ENCODE data around the gene ZBTB20. TPM values are rescaled to one million over a fixed set of nuclear protein-coding genes. Genes with fewer than 3 reads are reported as not detected.

ZBTB20 gene
- total and polyA plus RNA-seq, 2 donors from 2014 or later, result 0.99 to 142 TPM

- H3K27me3 ChIP-seq (ENCODE audit: control insufficient read depth, insufficient read depth, low read length), result no peaks in the 10 kb centered on the region
- no peaks in the 10 kb centered on the region for H3K9me3 ChIP-seq (ENCODE audit: control insufficient read depth in 2 of 3, insufficient read depth in 1 of 3, low read length in 3 of 3)
- no peak overlapping the region for H3K27ac ChIP-seq (ENCODE audit: low read depth in 2 of 2, low read length in 2 of 2)
- H3K4me1 ChIP-seq (ENCODE audit: control insufficient read depth in 2 of 3, insufficient read depth in 2 of 3, low read depth in 1 of 3, low read length in 3 of 3), result no peaks in the 10 kb centered on the region
- no peaks in the 10 kb centered on the region for H3K36me3 ChIP-seq (ENCODE audit: control insufficient read depth in 2 of 3, insufficient read depth in 3 of 3, low read length in 3 of 3)
- TF ChIP-seq, protein P1, sequence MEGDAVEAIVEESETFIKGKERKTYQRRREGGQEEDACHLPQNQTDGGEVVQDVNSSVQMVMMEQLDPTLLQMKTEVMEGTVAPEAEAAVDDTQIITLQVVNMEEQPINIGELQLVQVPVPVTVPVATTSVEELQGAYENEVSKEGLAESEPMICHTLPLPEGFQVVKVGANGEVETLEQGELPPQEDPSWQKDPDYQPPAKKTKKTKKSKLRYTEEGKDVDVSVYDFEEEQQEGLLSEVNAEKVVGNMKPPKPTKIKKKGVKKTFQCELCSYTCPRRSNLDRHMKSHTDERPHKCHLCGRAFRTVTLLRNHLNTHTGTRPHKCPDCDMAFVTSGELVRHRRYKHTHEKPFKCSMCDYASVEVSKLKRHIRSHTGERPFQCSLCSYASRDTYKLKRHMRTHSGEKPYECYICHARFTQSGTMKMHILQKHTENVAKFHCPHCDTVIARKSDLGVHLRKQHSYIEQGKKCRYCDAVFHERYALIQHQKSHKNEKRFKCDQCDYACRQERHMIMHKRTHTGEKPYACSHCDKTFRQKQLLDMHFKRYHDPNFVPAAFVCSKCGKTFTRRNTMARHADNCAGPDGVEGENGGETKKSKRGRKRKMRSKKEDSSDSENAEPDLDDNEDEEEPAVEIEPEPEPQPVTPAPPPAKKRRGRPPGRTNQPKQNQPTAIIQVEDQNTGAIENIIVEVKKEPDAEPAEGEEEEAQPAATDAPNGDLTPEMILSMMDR (IDR thresholded peaks at IDR 0.05; ENCODE audit: borderline replicate concordance, extremely low read depth, insufficient read depth), result no peak
- no peak for FAIRE-seq
- H3K9ac ChIP-seq (ENCODE audit: low read length in 3 of 3), result no peak overlapping the region
- DNase-seq, result no peak
- H3K4me3 ChIP-seq (ENCODE audit: low read length in 3 of 3), result no peak overlapping the region
- intact Hi-C loops (cut with DNase I), result no loop called here
These were observed 744.2 kb downstream of the ZBTB20 start for GRCh38 chr3:114402838-114403237.

DNA sequence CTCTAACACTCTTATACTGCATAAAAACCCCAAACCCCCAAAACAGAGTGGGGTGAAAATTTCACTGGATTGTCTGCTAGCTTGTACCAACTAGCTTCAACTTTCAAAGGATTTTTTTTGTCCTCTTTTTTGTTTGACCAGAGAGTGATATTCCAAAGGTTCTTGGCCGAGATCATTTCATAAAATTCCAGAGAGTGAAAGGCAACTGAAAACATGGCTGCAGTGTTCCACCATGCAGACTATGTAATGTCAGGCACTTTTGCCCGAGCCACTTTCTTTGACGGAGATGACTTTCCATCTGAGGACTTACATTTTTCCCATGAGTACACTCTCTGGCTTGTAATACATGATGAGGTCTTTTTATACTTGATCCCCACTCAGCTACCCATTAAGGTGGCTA, 745.7 kb downstream of the ZBTB20 start:
- TF ChIP-seq, protein P1 (IDR thresholded peaks at IDR 0.05; ENCODE audit: borderline replicate concordance, extremely low read depth, insufficient read depth), result no peak
- Histone ChIP-seq H3K9ac (ENCODE audit: low read length in 3 of 3) (no peak overlapping the region), H3K9me3 (ENCODE audit: control insufficient read depth in 2 of 3, insufficient read depth in 1 of 3, low read length in 3 of 3) (no peaks in the 10 kb centered on the region), H3K4me3 (ENCODE audit: low read length in 3 of 3) (no peak overlapping the region), H3K27ac (ENCODE audit: low read depth in 2 of 2, low read length in 2 of 2) (no peak overlapping the region), H3K27me3 (ENCODE audit: control insufficient read depth, insufficient read depth, low read length) (no peaks in the 10 kb centered on the region), H3K4me1 (ENCODE audit: control insufficient read depth in 2 of 3, insufficient read depth in 2 of 3, low read depth in 1 of 3, low read length in 3 of 3) (no peaks in the 10 kb centered on the region), H3K36me3 (ENCODE audit: control insufficient read depth in 2 of 3, insufficient read depth in 3 of 3, low read length in 3 of 3) (no peaks in the 10 kb centered on the region)
- FAIRE-seq, result no peak
- intact Hi-C loops (cut with DNase I), result no loop called here
- no peak for DNase-seq

DNA sequence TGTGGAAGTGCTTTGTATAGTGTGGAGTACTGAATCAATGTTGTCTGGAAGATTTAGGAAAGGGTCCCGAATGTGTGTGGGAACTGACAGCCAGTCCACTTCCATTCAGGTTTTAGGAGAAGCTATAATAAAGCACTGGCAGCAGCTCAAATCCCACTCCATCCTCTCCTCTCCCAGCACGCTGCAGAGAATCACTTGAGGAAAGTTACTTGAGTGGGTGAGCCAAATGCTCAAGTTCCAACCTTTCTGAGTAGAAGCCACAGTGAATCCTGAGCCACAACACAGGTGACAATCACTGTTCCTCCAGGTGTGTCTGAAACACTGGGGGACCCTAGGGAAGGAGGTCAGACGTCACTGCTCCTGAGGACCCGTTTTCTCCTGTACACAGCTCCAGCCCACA, 746.7 kb downstream of the ZBTB20 start:
- Histone ChIP-seq H3K9me3 (ENCODE audit: control insufficient read depth in 2 of 3, insufficient read depth in 1 of 3, low read length in 3 of 3) (no peaks in the 10 kb centered on the region), H3K9ac (ENCODE audit: low read length in 3 of 3) (no peak overlapping the region), H3K27me3 (ENCODE audit: control insufficient read depth, insufficient read depth, low read length) (no peaks in the 10 kb centered on the region), H3K27ac (ENCODE audit: low read depth in 2 of 2, low read length in 2 of 2) (no peak overlapping the region), H3K4me1 (ENCODE audit: control insufficient read depth in 2 of 3, insufficient read depth in 2 of 3, low read depth in 1 of 3, low read length in 3 of 3) (no peaks in the 10 kb centered on the region), H3K36me3 (ENCODE audit: control insufficient read depth in 2 of 3, insufficient read depth in 3 of 3, low read length in 3 of 3) (no peaks in the 10 kb centered on the region), H3K4me3 (ENCODE audit: low read length in 3 of 3) (no peak overlapping the region)
- DNase-seq (no peak), FAIRE-seq (no peak)
- TF ChIP-seq, protein P1 (IDR thresholded peaks at IDR 0.05; ENCODE audit: borderline replicate concordance, extremely low read depth, insufficient read depth), result no peak
- intact Hi-C loops (cut with DNase I), result no loop called here

GRCh38 chr3:114394551-114394950, 752.5 kb downstream of the ZBTB20 start:
- H3K4me1 ChIP-seq (ENCODE audit: control insufficient read depth in 2 of 3, insufficient read depth in 2 of 3, low read depth in 1 of 3, low read length in 3 of 3), result no peaks in the 10 kb centered on the region
- no peak overlapping the region for H3K27ac ChIP-seq (ENCODE audit: low read depth in 2 of 2, low read length in 2 of 2)
- FAIRE-seq, result no peak
- intact Hi-C loops (cut with DNase I), result no loop called here
- H3K9me3 ChIP-seq (ENCODE audit: control insufficient read depth in 2 of 3, insufficient read depth in 1 of 3, low read length in 3 of 3), result no peaks in the 10 kb centered on the region
- TF ChIP-seq, protein P1 (IDR thresholded peaks at IDR 0.05; ENCODE audit: borderline replicate concordance, extremely low read depth, insufficient read depth), result no peak
- no peak overlapping the region for H3K9ac ChIP-seq (ENCODE audit: low read length in 3 of 3)
- H3K4me3 ChIP-seq (ENCODE audit: low read length in 3 of 3), result no peak overlapping the region
- H3K36me3 ChIP-seq (ENCODE audit: control insufficient read depth in 2 of 3, insufficient read depth in 3 of 3, low read length in 3 of 3), result no peaks in the 10 kb centered on the region
- H3K27me3 ChIP-seq (ENCODE audit: control insufficient read depth, insufficient read depth, low read length), result no peaks in the 10 kb centered on the region
- DNase-seq, result no peak

Data from kidney (tissue), 14 donors.